Liver (tissue), 9 donors: ENCODE results near the gene TTC3. TPM values are rescaled to one million over a fixed set of nuclear protein-coding genes. Genes with fewer than 3 reads are reported as not detected.

Experiments used
- DNase-seq: peaks from one replicate; pipeline ENCODE4 v3.0.0-alpha.2; 2017; ENCODE audit warnings: low spot score
- H3K27ac ChIP-seq, 2 donors: one replicate each; pipeline ENCODE4 v1.7.0; 2013; ENCODE audit warnings: inconsistent platforms in 2 of 2, low read length in 2 of 2, control low read depth in 1 of 2, low read depth in 1 of 2, mild to moderate bottlenecking in 1 of 2
- H3K27me3 ChIP-seq, 4 donors: one replicate each; pipeline versions ENCODE4 v1.6.1 to v1.7.0; 2013; ENCODE audit warnings: low read length in 3 of 4, inconsistent platforms in 1 of 4, mild to moderate bottlenecking in 1 of 4, moderate library complexity in 1 of 4; ENCODE audit not compliant: control insufficient read depth in 4 of 4, insufficient read depth in 4 of 4
- H3K36me3 ChIP-seq, 4 donors: one replicate each; pipeline versions ENCODE4 v1.6.1 to v1.7.0; 2013; ENCODE audit warnings: low read length in 3 of 4, mild to moderate bottlenecking in 3 of 4, low read depth in 1 of 4, moderate library complexity in 1 of 4; ENCODE audit not compliant: control insufficient read depth in 4 of 4, insufficient read depth in 3 of 4
- H3K4me1 ChIP-seq, 4 donors: one replicate each; pipeline versions ENCODE4 v1.6.1 to v1.7.0; 2013; ENCODE audit warnings: low read length in 3 of 4, mild to moderate bottlenecking in 3 of 4, moderate library complexity in 1 of 4; ENCODE audit not compliant: control insufficient read depth in 4 of 4, insufficient read depth in 4 of 4
- H3K4me3 ChIP-seq, 3 donors: one replicate each; pipeline versions ENCODE4 v1.6.1 to v1.7.0; 2013; ENCODE audit warnings: low read length in 3 of 3, control low read depth in 1 of 3, low read depth in 1 of 3, mild to moderate bottlenecking in 1 of 3
- H3K9ac ChIP-seq, 2 donors: one replicate each; pipeline ENCODE4 v1.7.0; 2013; ENCODE audit warnings: low read length in 2 of 2, mild to moderate bottlenecking in 2 of 2, moderate library complexity in 2 of 2, control low read depth in 1 of 2, low read depth in 1 of 2
- H3K9me3 ChIP-seq, 4 donors: one replicate each; pipeline versions ENCODE4 v1.6.1 to v1.7.0; 2013; ENCODE audit warnings: low read length in 3 of 4; ENCODE audit not compliant: control insufficient read depth in 4 of 4
- EGR1 ChIP-seq, 2 donors: IDR thresholded peaks; 2 replicates each; pipeline ENCODE4 v1.6.1; 2016 to 2018; ENCODE audit warnings: antibody characterized with exemption in 2 of 2, low read depth in 2 of 2
- FOXA2 ChIP-seq: IDR thresholded peaks from 2 replicates; pipeline ENCODE4 v1.6.1; 2016; ENCODE audit warnings: antibody characterized with exemption
- GABPA ChIP-seq, 2 donors: IDR thresholded peaks in 1 of 2; conservative IDR thresholded peaks in 1 of 2; 2 replicates each; pipeline ENCODE4 v1.6.1; 2016; ENCODE audit warnings: antibody characterized with exemption in 2 of 2, mild to moderate bottlenecking in 1 of 2, moderate library complexity in 1 of 2
- HNF4A ChIP-seq, 2 donors: conservative IDR thresholded peaks; 2 replicates each; pipeline ENCODE4 v1.6.1; 2016; ENCODE audit warnings: antibody characterized with exemption in 2 of 2, mild to moderate bottlenecking in 2 of 2
- HNF4G ChIP-seq: IDR thresholded peaks from 2 replicates; pipeline ENCODE4 v1.6.1; 2016; ENCODE audit warnings: antibody characterized with exemption
- NR2F2 ChIP-seq: IDR thresholded peaks from 2 replicates; pipeline ENCODE4 v1.6.1; 2016; ENCODE audit warnings: antibody characterized with exemption
- RAD21 ChIP-seq, 2 donors: IDR thresholded peaks; 2 replicates each; pipeline ENCODE4 v1.6.1; 2016; ENCODE audit warnings: antibody characterized with exemption in 2 of 2, mild to moderate bottlenecking in 2 of 2
- RXRA ChIP-seq, 2 donors: IDR thresholded peaks; 2 replicates each; pipeline ENCODE4 v1.6.1; 2017 to 2018; ENCODE audit warnings: antibody characterized with exemption in 2 of 2, mild to moderate bottlenecking in 1 of 2
- SP1 ChIP-seq: IDR thresholded peaks from 2 replicates; pipeline ENCODE4 v1.6.1; 2018; ENCODE audit warnings: antibody characterized with exemption, mild to moderate bottlenecking
- TAF1 ChIP-seq: conservative IDR thresholded peaks from 2 replicates; pipeline ENCODE4 v1.6.1; 2016; ENCODE audit warnings: antibody characterized with exemption, mild to moderate bottlenecking
- YY1 ChIP-seq: IDR thresholded peaks from 2 replicates; pipeline ENCODE4 v1.6.1; 2016; ENCODE audit warnings: antibody characterized with exemption, mild to moderate bottlenecking
- WGBS: extraction: QIAGEN DNeasy Blood & Tissue Kit; methylation state at CpG from one replicate; pipeline ENCODE4 v1.1.7; 2013; 5-methylcytosine and 5-hydroxymethylcytosine counted together
- polyA plus RNA-seq, 2 donors: library from polyadenylated mRNA; stranded (reverse) in 1 of 2; unstranded in 1 of 2; fragments of 200-250 nt in 1 of 2; fragments of >200 nt in 1 of 2; fragmentation: Nextera tagmentation in 1 of 2; extraction: Ambion mirVana in 1 of 2; gene quantifications; one replicate each; pipeline versions ENCODE4 v1.2.1 to v1.2.3, GENCODE V29; 2013 to 2015
- total RNA-seq, 2 donors: library from RNA; depleted of rRNA; stranded (reverse); fragments of >200 nt; gene quantifications; one replicate each; pipeline ENCODE4 v1.2.3, GENCODE V29; 2014
- TF ChIP-seq, protein P1 (sequence below): fragments of 150-350 bp; IDR thresholded peaks from 2 replicates; pipeline ENCODE4 v1.5.1; 2017; ENCODE audit warnings: improper control_type of control experiment, low read depth, low read length; ENCODE audit not compliant: missing input control
- TF ChIP-seq, protein P2 (sequence below): IDR thresholded peaks from 2 replicates; pipeline ENCODE4 v1.6.1; 2016; ENCODE audit warnings: antibody characterized with exemption, mild to moderate bottlenecking
- TF ChIP-seq, protein P3 (sequence below): IDR thresholded peaks from 2 replicates; pipeline ENCODE4 v1.6.1; 2016; ENCODE audit warnings: antibody characterized with exemption
- donor health status: healthy.
- donor health status: healthy.
- donor health status: healthy.
- donor health status: healthy.
- donor health status: healthy.

Gene TTC3
- total and polyA plus RNA-seq, 4 donors, result 27.2 to 96.1 (median 57.2) TPM

DNA sequence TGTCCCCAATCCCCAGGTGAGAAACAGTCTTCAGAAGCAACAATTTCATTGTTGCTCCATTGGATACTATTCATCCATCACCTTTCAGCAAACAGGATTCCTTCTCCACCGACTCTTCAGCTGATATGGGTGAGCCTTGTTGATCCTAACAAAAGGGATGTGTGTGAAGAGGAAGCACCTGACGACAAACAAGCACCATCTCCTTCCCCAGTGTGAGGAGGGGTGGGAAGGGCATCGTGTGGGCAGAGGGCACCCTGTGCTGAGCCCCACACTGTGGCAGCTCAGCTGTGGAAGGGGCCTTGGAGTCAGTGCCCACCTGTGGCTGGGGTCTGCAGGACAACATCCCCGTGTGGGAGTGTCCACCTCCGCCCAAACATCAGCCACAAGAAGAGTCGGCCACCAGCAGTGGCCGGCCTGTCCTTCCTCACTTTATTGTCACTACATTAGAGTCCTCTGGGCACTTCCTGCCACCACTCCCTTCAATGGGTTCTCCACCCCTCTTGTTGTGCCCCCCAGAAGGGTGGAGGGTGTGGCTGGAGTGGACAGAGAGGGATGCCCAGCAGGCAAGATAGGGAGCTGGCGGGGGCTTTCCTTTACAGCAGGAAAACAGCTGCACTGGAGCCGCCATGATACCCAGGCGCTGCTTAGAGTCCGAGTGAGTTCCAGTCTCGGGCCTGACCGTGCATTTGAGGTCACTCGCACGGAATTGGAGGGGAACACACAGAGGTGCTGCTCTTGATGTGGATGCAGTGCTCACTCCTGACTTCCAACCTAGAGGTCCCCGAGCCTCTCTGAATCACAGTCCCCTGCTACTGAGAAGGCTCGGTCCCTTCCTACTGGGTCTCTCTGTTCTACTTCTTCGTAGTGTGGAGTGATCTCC is 153.2 kb downstream of the TTC3 start:
- Histone ChIP-seq H3K27ac (no peak overlapping the region), H3K4me3 (no peak overlapping the region), H3K4me1 (peaks cover 0 to 3% (median 0%) of the 10 kb centered on the region in 4 donors), H3K27me3 (no peaks in the 10 kb centered on the region), H3K9ac (no peak overlapping the region), H3K36me3 (peaks cover 9 to 42% (median 27%) of the 10 kb centered on the region in 4 donors), H3K9me3 (no peaks in the 10 kb centered on the region)
- no peak for DNase-seq
- WGBS, result 94% methylated on average over 18 of the region's 18 CpGs
- TF ChIP-seq RAD21 (IDR thresholded peaks at IDR 0.05) (no peak), GABPA (IDR thresholded peaks at IDR 0.05 in 1 of 2, conservative IDR thresholded peaks at IDR 0.05 in 1 of 2) (no peak), TAF1 (no peak), YY1 (no peak), NR2F2 (no peak)
- TF ChIP-seq, protein P1, sequence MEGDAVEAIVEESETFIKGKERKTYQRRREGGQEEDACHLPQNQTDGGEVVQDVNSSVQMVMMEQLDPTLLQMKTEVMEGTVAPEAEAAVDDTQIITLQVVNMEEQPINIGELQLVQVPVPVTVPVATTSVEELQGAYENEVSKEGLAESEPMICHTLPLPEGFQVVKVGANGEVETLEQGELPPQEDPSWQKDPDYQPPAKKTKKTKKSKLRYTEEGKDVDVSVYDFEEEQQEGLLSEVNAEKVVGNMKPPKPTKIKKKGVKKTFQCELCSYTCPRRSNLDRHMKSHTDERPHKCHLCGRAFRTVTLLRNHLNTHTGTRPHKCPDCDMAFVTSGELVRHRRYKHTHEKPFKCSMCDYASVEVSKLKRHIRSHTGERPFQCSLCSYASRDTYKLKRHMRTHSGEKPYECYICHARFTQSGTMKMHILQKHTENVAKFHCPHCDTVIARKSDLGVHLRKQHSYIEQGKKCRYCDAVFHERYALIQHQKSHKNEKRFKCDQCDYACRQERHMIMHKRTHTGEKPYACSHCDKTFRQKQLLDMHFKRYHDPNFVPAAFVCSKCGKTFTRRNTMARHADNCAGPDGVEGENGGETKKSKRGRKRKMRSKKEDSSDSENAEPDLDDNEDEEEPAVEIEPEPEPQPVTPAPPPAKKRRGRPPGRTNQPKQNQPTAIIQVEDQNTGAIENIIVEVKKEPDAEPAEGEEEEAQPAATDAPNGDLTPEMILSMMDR, result no peak
- TF ChIP-seq, protein P2, sequence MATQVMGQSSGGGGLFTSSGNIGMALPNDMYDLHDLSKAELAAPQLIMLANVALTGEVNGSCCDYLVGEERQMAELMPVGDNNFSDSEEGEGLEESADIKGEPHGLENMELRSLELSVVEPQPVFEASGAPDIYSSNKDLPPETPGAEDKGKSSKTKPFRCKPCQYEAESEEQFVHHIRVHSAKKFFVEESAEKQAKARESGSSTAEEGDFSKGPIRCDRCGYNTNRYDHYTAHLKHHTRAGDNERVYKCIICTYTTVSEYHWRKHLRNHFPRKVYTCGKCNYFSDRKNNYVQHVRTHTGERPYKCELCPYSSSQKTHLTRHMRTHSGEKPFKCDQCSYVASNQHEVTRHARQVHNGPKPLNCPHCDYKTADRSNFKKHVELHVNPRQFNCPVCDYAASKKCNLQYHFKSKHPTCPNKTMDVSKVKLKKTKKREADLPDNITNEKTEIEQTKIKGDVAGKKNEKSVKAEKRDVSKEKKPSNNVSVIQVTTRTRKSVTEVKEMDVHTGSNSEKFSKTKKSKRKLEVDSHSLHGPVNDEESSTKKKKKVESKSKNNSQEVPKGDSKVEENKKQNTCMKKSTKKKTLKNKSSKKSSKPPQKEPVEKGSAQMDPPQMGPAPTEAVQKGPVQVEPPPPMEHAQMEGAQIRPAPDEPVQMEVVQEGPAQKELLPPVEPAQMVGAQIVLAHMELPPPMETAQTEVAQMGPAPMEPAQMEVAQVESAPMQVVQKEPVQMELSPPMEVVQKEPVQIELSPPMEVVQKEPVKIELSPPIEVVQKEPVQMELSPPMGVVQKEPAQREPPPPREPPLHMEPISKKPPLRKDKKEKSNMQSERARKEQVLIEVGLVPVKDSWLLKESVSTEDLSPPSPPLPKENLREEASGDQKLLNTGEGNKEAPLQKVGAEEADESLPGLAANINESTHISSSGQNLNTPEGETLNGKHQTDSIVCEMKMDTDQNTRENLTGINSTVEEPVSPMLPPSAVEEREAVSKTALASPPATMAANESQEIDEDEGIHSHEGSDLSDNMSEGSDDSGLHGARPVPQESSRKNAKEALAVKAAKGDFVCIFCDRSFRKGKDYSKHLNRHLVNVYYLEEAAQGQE, result no peak

DNA sequence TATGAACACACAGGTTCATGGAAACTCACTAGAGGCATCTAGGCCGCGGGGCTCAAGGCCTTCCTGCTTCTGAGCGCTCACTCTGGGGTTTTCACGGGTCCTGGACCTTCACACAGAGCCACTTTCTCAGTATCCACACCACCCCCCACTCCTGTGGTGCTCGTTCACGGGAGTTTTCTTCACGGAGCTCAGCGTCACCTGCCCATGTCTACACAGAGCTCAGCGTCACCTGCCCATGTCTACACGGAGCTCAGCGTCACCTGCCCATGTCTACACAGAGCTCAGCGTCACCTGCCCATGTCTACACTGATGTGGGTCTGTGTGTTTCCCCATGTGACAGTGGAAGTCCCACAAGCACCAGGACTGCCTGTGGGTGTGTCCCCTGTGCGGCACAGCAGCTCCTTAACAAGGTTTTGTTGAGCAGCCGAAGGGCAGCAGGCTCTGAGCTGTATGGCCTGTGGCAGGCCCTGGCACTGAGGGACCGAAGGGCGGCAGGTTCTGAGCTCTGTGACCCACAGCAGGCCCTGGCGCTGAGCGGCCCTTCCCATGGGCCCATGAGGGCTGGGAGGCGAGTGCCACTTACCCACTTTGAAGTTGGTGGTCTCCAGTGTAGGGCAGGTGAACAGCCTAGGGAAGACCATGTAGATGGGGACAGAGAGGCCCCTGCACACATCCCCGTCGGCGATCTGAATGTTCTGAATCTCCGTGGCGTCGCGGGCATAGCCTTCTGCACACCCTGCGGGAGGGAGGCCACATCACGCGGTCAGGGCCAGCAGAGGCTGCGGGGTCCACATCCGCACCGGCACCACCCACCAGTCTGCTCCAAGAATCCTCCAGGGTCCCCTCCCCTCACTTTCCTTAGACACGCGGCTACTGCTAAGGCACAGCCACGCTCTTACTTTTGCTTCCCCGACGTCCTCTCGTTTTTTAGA is 154.3 kb downstream of the TTC3 start:
- H3K27ac ChIP-seq, result no peak overlapping the region
- H3K4me1 ChIP-seq, result no peaks in the 10 kb centered on the region
- no peak overlapping the region for H3K9ac ChIP-seq
- 97% methylated on average over 38 of the region's 38 CpGs for WGBS
- H3K36me3 ChIP-seq, result peaks cover 17 to 52% (median 34%) of the 10 kb centered on the region in 4 donors
- no peaks in the 10 kb centered on the region for H3K27me3 ChIP-seq
- no peak overlapping the region for H3K4me3 ChIP-seq
- TF ChIP-seq NR2F2 (no peak), SP1 (no peak), HNF4G (no peak), EGR1 (IDR thresholded peaks at IDR 0.05; ENCODE audit: low read depth in 2 of 2) (no peak), RXRA (IDR thresholded peaks at IDR 0.05) (no peak), FOXA2 (no peak), HNF4A (conservative IDR thresholded peaks at IDR 0.05) (no peak)
- TF ChIP-seq, protein P1, result no peak
- TF ChIP-seq, protein P3, sequence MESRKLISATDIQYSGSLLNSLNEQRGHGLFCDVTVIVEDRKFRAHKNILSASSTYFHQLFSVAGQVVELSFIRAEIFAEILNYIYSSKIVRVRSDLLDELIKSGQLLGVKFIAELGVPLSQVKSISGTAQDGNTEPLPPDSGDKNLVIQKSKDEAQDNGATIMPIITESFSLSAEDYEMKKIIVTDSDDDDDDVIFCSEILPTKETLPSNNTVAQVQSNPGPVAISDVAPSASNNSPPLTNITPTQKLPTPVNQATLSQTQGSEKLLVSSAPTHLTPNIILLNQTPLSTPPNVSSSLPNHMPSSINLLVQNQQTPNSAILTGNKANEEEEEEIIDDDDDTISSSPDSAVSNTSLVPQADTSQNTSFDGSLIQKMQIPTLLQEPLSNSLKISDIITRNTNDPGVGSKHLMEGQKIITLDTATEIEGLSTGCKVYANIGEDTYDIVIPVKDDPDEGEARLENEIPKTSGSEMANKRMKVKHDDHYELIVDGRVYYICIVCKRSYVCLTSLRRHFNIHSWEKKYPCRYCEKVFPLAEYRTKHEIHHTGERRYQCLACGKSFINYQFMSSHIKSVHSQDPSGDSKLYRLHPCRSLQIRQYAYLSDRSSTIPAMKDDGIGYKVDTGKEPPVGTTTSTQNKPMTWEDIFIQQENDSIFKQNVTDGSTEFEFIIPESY, result no peak
- TF ChIP-seq, protein P2, result no peak
- no peaks in the 10 kb centered on the region for H3K9me3 ChIP-seq
- DNase-seq, result no peak
